Measurements from ENCODE around the gene LACC1. TPM values are rescaled to one million over a fixed set of nuclear protein-coding genes. Genes with fewer than 3 reads are reported as not detected.
A peak's percentile ranks its signal among the peaks of the same experiment; 100 is the strongest.

LACC1 gene
- total and polyA plus RNA-seq, 2 of the 13 experiments (the other 11 are each of a cell fraction or from before 2014, with no cell fraction given), result 0.92 to 1.7 TPM

GRCh38 chr13:43880214-43880855 lies 631 bp downstream of the LACC1 start:
- TF ChIP-seq ZNF781 (CRISPR knock-in tag; IDR thresholded peaks at IDR 0.05; ENCODE audit: borderline replicate concordance, not compliant biosample characterization), result no peak
- TF ChIP-seq GPN1 (CRISPR knock-in tag; IDR thresholded peaks at IDR 0.05; ENCODE audit: borderline replicate concordance), result no peak
- TF ChIP-seq ELK4 (CRISPR knock-in tag; IDR thresholded peaks at IDR 0.05; ENCODE audit: borderline replicate concordance), result no peak
- TF ChIP-seq PRMT3 (CRISPR knock-in tag; IDR thresholded peaks at IDR 0.05; ENCODE audit: borderline replicate concordance, low read depth), result no peak
- TF ChIP-seq ZNF143 (CRISPR knock-in tag; IDR thresholded peaks at IDR 0.05), result no peak
- TF ChIP-seq ZNF12 (CRISPR knock-in tag; IDR thresholded peaks at IDR 0.05), result no peak
- TF ChIP-seq ZNF747 (CRISPR knock-in tag; IDR thresholded peaks at IDR 0.05; ENCODE audit: borderline replicate concordance), result no peak
- TF ChIP-seq YY1 (IDR thresholded peaks at IDR 0.05; ENCODE audit: insufficient read depth, insufficient replicate concordance, low read depth, low read length), result no peak
- TF ChIP-seq CREB1 (IDR thresholded peaks at IDR 0.05), result no peak
- no peak for TF ChIP-seq CREB1 (CRISPR knock-in tag; IDR thresholded peaks at IDR 0.05)
- TF ChIP-seq GABPA (IDR thresholded peaks at IDR 0.05; ENCODE audit: low read depth, low read length), result no peak
- TF ChIP-seq GABPA (CRISPR knock-in tag; IDR thresholded peaks at IDR 0.05; ENCODE audit: low read depth), result no peak
- H2AFZ ChIP-seq (ENCODE audit: low read length), result no peak overlapping the region

More at GRCh38 chr13:43880214-43880855, 631 bp downstream of the LACC1 start:
- Histone ChIP-seq H3K36me3 (replicated peaks in 1 of 2; ENCODE audit: control insufficient read depth in 1 of 2, insufficient read depth in 2 of 2, low read length in 2 of 2) (no peaks in the 10 kb centered on the region), H3K4me2 (ENCODE audit: low read depth, low read length) (peak overlapping the region; percentile 83), H3K9me3 (ENCODE audit: low read length) (no peaks in the 10 kb centered on the region), H3K27me3 (ENCODE audit: control insufficient read depth in 1 of 2, insufficient read depth in 2 of 2, low read length in 2 of 2) (peaks cover 0 to 2% of the 10 kb centered on the region in 2 experiments; a peak in 2 of 5 replicates), H3K79me2 (ENCODE audit: insufficient read depth, low read length) (no peaks in the 10 kb centered on the region), H3K9ac (ENCODE audit: insufficient read depth, low read depth, low read length) (peak overlapping the region; percentile 85; the same call in 1 of the 2 replicates), H3K27ac (ENCODE audit: extremely low read length, insufficient read depth, low read length) (no peak overlapping the region), H4K20me1 (ENCODE audit: insufficient read depth, low read length) (no peaks in the 10 kb centered on the region), H3K4me1 (ENCODE audit: insufficient read depth, low read length) (peaks cover 20% of the 10 kb centered on the region), H3K4me3 (replicated peaks in 1 of 3; ENCODE audit: insufficient read depth in 1 of 3, low read depth in 2 of 3, low read length in 3 of 3) (peak overlapping the region; percentile 73 to 83 (median 81); a peak in 5 of 6 replicates)
- ChIA-PET CTCF (ENCODE audit: low intra/inter-chr PET ratio, low total read pairs) (no interaction called here), POLR2A (interaction anchor here (2.3 kb wide), 1 partner anchor 556 kb away, joined by 9 read pairs; no protein-coding TSS in a partner anchor)
- no TSS peak for BruUV-seq (replicated peaks)
- in situ Hi-C loops (cut with HindIII; ENCODE audit: extremely low pct_ligation_motif_present, low pct_unique_long_range_greater_than_20kb) (no loop called here), intact Hi-C loops (cut with micrococcal nuclease; ENCODE audit: unreplicated experiment) (no loop called here)
- DNase-seq (ENCODE audit: low spot score) (no peak), FAIRE-seq (no peak), ATAC-seq (no peak)
- 51% methylated on average over 15 of the region's 15 CpGs for WGBS (ENCODE audit: low lambda C conversion rate)

All from HepG2 (cell line).